ENCODE data around the gene TSPAN9.

TSPAN9 gene

DNA sequence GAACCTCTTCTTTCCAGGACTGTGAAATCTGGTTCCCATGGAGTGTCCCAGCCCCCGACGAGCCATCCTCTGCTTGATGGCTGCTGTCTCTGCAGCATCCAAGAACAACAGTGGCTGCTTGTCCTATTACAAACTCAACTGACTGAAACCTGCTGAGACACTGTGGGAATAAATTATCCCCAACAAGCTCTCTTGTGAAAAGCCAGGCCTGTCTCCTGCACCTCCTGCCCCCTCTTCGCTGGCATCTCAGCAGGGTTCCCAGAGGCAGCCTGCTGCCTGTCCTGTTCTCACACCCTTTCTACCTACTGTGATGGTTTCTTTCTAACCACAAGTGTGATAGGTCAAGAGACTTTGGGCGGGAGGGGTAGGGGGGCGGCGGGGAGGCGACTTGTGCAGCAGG, 180.2 kb downstream of the TSPAN9 start:
- Histone ChIP-seq H3K27ac (ENCODE audit: insufficient read depth, low read depth, low read length, poor library complexity, severe bottlenecking) (no peak overlapping the region), H3K36me3 (ENCODE audit: control insufficient read depth, insufficient read depth, low read length) (no peaks in the 10 kb centered on the region), H3K27me3 (ENCODE audit: control insufficient read depth, insufficient read depth, low read length, poor library complexity, severe bottlenecking) (no peaks in the 10 kb centered on the region), H3K9me3 (ENCODE audit: control insufficient read depth, low read length) (no peaks in the 10 kb centered on the region), H3K4me1 (ENCODE audit: control insufficient read depth, insufficient read depth, low read length) (peaks cover 10% of the 10 kb centered on the region), H3K4me3 (ENCODE audit: insufficient read depth, low read depth, low read length) (no peak overlapping the region)
- WGBS, 2 experiments: 53 to 69% methylated on average over 7 of the region's 7 CpGs

DNA sequence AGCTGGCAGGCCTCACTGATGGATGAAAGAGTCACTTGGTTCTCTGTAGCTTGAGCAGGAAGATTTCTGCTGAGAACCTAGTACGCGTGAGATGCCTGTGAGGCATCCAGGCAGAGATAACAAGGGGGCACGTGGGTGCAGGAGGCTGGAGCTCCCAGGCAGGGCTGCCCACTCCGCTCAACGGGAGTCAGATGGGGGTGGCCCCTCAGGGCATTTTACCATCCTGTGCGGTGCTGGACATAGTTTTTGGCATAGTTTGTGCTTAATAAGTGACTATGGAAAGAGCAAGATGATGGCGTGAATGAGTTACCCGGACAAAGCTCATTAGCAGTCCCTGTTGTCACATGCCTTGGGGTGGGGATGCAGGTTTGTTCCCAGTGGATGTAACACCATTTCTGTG, 182.8 kb downstream of the TSPAN9 start:
- Histone ChIP-seq H3K9me3 (ENCODE audit: control insufficient read depth, low read length) (no peaks in the 10 kb centered on the region), H3K27ac (ENCODE audit: insufficient read depth, low read depth, low read length, poor library complexity, severe bottlenecking) (no peak overlapping the region), H3K4me3 (ENCODE audit: insufficient read depth, low read depth, low read length) (no peak overlapping the region), H3K27me3 (ENCODE audit: control insufficient read depth, insufficient read depth, low read length, poor library complexity, severe bottlenecking) (no peaks in the 10 kb centered on the region), H3K36me3 (ENCODE audit: control insufficient read depth, insufficient read depth, low read length) (no peaks in the 10 kb centered on the region), H3K4me1 (ENCODE audit: control insufficient read depth, insufficient read depth, low read length) (peaks cover 17% of the 10 kb centered on the region)
- WGBS, 2 experiments: 94 to 97% methylated on average over 8 of the region's 8 CpGs

DNA sequence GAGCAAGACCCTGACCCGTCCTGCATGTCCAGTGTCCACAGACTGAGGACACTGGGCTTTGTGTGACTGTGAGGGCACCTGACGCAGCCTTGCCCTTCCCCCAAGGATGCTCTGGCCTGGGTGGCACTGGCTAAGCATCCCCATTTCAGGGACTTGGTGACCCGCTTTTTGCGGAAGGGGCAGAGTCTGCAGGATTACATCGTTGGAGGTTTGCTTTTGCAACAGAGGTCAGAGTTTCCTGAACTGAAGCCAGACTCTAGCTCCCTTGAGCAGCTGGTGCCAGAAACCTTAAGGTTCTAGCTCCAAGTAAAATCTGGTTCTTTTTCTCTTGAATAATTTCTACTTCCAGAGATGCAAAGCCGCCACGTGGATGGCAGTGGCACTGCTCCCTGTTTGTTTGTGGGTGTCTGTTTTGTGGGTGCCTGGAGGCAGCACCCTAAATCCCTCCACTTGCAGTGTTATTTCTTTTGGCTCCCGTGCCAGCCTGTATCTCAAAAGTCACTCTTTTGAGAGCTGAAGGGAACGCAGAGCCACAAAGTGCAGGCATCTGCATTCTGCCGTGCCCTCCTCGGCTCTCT, 184.7 kb downstream of the TSPAN9 start:
- H3K36me3 ChIP-seq (ENCODE audit: control insufficient read depth, insufficient read depth, low read length): no peaks in the 10 kb centered on the region
- no peaks in the 10 kb centered on the region for H3K9me3 ChIP-seq (ENCODE audit: control insufficient read depth, low read length)
- H3K27me3 ChIP-seq (ENCODE audit: control insufficient read depth, insufficient read depth, low read length, poor library complexity, severe bottlenecking): no peaks in the 10 kb centered on the region
- H3K4me1 ChIP-seq (ENCODE audit: control insufficient read depth, insufficient read depth, low read length): peaks cover 15% of the 10 kb centered on the region
- no peak overlapping the region for H3K4me3 ChIP-seq (ENCODE audit: insufficient read depth, low read depth, low read length)
- no peak overlapping the region for H3K27ac ChIP-seq (ENCODE audit: insufficient read depth, low read depth, low read length, poor library complexity, severe bottlenecking)
- 89 to 92% methylated on average over 11 of the region's 11 CpGs for WGBS, 2 experiments

DNA sequence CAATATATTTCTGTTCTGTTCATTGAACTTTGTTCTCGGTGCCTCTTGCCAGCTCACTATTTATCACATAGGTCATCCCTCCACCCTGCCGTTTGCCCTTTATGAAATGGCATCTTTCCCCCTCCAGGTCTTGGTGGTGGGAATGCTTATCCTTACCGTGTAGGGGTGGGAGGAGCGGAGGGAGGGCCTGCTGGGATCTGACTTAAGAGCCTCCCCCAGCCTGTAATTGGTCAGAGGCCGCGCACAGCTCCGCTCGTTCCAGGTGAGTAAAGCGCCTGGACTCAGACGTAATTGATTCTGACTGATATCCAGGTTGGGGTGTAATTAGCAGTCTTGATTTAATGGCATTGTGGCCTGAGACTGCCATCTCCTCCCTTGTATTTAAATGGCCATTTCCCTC, 185.3 kb downstream of the TSPAN9 start:
- Histone ChIP-seq H3K27me3 (ENCODE audit: control insufficient read depth, insufficient read depth, low read length, poor library complexity, severe bottlenecking) (no peaks in the 10 kb centered on the region), H3K36me3 (ENCODE audit: control insufficient read depth, insufficient read depth, low read length) (no peaks in the 10 kb centered on the region), H3K27ac (ENCODE audit: insufficient read depth, low read depth, low read length, poor library complexity, severe bottlenecking) (no peak overlapping the region), H3K4me3 (ENCODE audit: insufficient read depth, low read depth, low read length) (no peak overlapping the region), H3K4me1 (ENCODE audit: control insufficient read depth, insufficient read depth, low read length) (peaks cover 9% of the 10 kb centered on the region), H3K9me3 (ENCODE audit: control insufficient read depth, low read length) (no peaks in the 10 kb centered on the region)
- 81 to 82% methylated on average over 10 of the region's 10 CpGs for WGBS, 2 experiments

DNA sequence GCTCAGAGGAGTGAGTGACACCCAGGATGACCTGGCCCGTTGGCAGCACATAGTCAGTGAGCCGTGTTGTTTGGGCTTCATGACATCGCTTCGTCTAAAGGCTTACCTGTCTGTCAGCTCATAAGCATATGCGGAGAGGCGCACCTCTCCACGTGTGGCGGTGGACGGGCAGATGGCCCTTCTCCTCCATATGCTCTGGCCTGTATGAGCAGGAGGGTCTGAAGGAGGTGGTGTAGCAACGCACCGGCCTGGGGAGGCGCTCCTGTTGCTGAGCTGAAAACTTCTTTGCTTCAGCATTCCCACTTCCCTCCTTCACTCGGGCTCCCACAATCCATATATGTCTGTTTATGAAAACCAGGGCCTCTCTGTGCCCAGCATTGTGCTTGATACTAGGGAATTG, 186.1 kb downstream of the TSPAN9 start:
- Histone ChIP-seq H3K27me3 (ENCODE audit: control insufficient read depth, insufficient read depth, low read length, poor library complexity, severe bottlenecking) (no peaks in the 10 kb centered on the region), H3K27ac (ENCODE audit: insufficient read depth, low read depth, low read length, poor library complexity, severe bottlenecking) (no peak overlapping the region), H3K4me1 (ENCODE audit: control insufficient read depth, insufficient read depth, low read length) (peaks cover 9% of the 10 kb centered on the region), H3K36me3 (ENCODE audit: control insufficient read depth, insufficient read depth, low read length) (no peaks in the 10 kb centered on the region), H3K9me3 (ENCODE audit: control insufficient read depth, low read length) (no peaks in the 10 kb centered on the region), H3K4me3 (ENCODE audit: insufficient read depth, low read depth, low read length) (no peak overlapping the region)
- 88 to 90% methylated on average over 12 to 13 of the region's 13 CpGs for WGBS, 2 experiments

DNA sequence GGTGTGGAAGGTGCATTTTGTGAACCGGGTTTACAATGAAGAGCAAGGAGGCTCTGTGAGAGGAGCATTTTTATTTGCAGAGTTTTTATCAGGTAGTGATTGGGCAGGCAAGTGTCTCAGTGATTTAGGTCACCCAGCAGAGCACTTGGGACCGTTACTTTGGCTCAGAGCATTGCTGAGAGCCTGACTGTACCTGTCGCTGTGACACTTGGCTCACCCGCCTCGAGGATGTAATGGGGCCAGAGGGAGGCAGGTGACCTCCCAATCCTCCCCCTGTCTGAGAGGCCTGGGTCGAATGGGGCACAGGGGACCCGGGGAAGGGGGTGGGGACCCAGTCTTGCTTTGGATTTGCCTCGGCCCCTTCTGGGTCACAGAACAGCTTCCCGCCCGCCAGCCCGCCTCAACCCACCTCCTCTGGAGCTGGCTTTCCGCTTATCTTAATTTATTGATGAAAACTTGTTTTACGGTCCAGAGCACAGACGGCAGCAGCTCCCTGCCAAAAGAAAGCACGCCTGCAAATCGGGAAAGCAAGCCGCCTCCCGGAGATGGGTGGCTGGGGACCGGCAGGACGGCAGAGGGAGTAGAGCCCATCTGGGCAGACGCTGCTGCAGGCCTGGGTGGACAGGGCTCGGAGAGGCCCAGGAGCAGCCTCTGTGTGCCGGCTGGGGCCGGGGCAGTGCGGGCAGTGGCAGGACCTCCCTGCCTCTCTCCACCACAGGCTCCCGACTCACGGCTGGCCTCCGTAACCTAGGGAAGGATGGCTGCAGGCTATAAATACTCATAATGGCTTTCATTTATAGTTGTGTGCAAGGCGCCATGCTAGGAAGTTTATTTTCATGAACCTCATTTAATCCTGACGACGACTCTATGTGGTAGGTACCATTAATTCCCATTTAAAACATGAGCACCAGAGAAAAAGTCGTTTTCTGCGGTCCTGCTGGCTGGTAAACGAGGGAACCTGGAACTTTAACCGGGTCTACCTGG, 187.1 kb downstream of the TSPAN9 start:
- no peaks in the 10 kb centered on the region for H3K9me3 ChIP-seq (ENCODE audit: control insufficient read depth, low read length)
- H3K27ac ChIP-seq (ENCODE audit: insufficient read depth, low read depth, low read length, poor library complexity, severe bottlenecking): no peak overlapping the region
- no peaks in the 10 kb centered on the region for H3K36me3 ChIP-seq (ENCODE audit: control insufficient read depth, insufficient read depth, low read length)
- no peaks in the 10 kb centered on the region for H3K27me3 ChIP-seq (ENCODE audit: control insufficient read depth, insufficient read depth, low read length, poor library complexity, severe bottlenecking)
- WGBS, 2 experiments: 90% methylated on average over 35 of the region's 35 CpGs
- peaks cover 9% of the 10 kb centered on the region for H3K4me1 ChIP-seq (ENCODE audit: control insufficient read depth, insufficient read depth, low read length)
- no peak overlapping the region for H3K4me3 ChIP-seq (ENCODE audit: insufficient read depth, low read depth, low read length)

DNA sequence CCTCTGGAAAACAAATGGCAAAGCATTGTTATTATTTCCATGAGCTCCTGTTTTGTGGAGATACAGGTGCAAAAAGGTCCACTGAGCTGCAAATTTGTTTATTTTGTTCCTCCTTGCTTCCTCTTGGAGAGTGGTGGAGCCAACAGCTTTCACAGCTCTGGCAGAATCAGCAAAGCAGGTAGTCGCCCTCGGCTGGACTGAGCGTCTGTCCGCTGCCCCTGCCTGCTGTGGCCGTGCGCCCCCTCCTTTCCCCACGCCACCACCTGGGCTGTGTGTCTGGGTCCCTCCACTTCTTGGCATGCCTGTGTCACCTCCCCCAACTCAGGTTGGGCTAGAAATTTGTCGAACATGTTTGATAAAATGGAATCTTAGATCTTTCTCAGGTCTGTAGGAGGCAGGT, 188.2 kb downstream of the TSPAN9 start:
- no peak overlapping the region for H3K4me3 ChIP-seq (ENCODE audit: insufficient read depth, low read depth, low read length)
- no peaks in the 10 kb centered on the region for H3K9me3 ChIP-seq (ENCODE audit: control insufficient read depth, low read length)
- no peaks in the 10 kb centered on the region for H3K27me3 ChIP-seq (ENCODE audit: control insufficient read depth, insufficient read depth, low read length, poor library complexity, severe bottlenecking)
- peaks cover 9% of the 10 kb centered on the region for H3K4me1 ChIP-seq (ENCODE audit: control insufficient read depth, insufficient read depth, low read length)
- WGBS, 2 experiments: 95% methylated on average over 8 of the region's 8 CpGs
- H3K27ac ChIP-seq (ENCODE audit: insufficient read depth, low read depth, low read length, poor library complexity, severe bottlenecking): no peak overlapping the region
- H3K36me3 ChIP-seq (ENCODE audit: control insufficient read depth, insufficient read depth, low read length): no peaks in the 10 kb centered on the region

DNA sequence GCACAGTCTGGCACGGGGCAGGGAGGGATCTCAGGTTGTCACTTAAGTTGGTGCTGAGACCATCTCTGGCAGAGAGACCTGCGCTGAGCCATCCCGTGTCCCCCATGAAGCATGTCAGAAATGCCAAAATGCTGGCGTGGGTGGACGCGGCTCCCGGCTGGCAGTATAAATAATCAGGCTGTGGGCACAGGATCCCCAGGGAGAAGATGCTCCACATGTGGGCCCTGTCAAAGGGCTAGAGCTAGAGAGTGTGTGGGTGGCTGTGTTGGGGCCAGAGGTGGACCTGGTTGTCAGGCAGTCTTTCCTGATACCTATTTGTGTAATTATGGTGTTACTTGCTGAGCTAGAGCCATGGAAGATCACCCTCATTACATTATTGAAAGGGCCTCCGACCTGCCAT, 189.5 kb downstream of the TSPAN9 start:
- Histone ChIP-seq H3K9me3 (ENCODE audit: control insufficient read depth, low read length) (no peaks in the 10 kb centered on the region), H3K27ac (ENCODE audit: insufficient read depth, low read depth, low read length, poor library complexity, severe bottlenecking) (no peak overlapping the region), H3K27me3 (ENCODE audit: control insufficient read depth, insufficient read depth, low read length, poor library complexity, severe bottlenecking) (no peaks in the 10 kb centered on the region), H3K36me3 (ENCODE audit: control insufficient read depth, insufficient read depth, low read length) (no peaks in the 10 kb centered on the region), H3K4me1 (ENCODE audit: control insufficient read depth, insufficient read depth, low read length) (peaks cover 9% of the 10 kb centered on the region), H3K4me3 (ENCODE audit: insufficient read depth, low read depth, low read length) (no peak overlapping the region)
- 84 to 85% methylated on average over 8 of the region's 8 CpGs for WGBS, 2 experiments

DNA sequence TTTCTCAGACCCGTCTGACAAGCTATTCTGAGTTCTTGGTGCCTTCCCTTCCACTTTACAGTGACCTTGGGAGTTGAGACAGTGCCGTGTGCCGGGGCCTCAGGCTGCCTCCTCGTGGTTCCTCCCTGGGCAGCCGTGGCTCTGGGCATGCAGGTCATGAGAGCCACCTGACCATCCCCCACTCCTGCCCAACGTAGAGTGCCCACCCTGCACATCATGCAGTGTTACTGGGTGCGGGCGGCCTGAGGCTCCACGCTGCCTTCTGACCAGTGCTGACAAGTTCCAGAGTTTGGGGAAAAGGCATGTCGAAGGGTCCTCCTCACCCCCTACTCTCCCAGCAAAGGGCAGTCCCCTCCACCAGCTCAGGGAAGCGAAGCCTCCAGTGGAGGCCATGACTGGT, 190.5 kb downstream of the TSPAN9 start:
- Histone ChIP-seq H3K27me3 (ENCODE audit: control insufficient read depth, insufficient read depth, low read length, poor library complexity, severe bottlenecking) (no peaks in the 10 kb centered on the region), H3K4me3 (ENCODE audit: insufficient read depth, low read depth, low read length) (no peak overlapping the region), H3K4me1 (ENCODE audit: control insufficient read depth, insufficient read depth, low read length) (peaks cover 5% of the 10 kb centered on the region), H3K27ac (ENCODE audit: insufficient read depth, low read depth, low read length, poor library complexity, severe bottlenecking) (no peak overlapping the region), H3K36me3 (ENCODE audit: control insufficient read depth, insufficient read depth, low read length) (no peaks in the 10 kb centered on the region), H3K9me3 (ENCODE audit: control insufficient read depth, low read length) (no peaks in the 10 kb centered on the region)
- 92% methylated on average over 11 of the region's 11 CpGs for WGBS, 2 experiments

DNA sequence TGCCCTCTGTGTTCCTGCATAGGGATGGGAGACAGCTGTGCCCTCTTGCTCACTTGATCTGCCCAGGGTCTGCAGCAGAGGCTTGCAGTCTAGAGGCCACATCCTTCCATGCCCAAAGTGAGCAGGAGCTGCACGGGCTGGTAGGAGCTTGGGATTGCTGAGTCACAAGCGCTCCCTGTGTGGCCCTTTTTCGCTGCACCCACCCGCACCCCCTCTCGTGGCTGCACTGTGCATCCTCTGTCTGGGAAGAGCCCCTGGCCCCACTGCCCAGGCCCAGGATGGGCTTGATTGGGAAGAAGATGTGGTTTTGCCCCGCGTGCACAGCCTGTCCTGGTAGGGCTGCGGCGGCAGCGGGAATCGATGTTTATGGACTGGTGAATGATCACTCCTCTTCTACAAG, 192.4 kb downstream of the TSPAN9 start:
- no peaks in the 10 kb centered on the region for H3K27me3 ChIP-seq (ENCODE audit: control insufficient read depth, insufficient read depth, low read length, poor library complexity, severe bottlenecking)
- H3K36me3 ChIP-seq (ENCODE audit: control insufficient read depth, insufficient read depth, low read length): no peaks in the 10 kb centered on the region
- no peak overlapping the region for H3K4me3 ChIP-seq (ENCODE audit: insufficient read depth, low read depth, low read length)
- no peaks in the 10 kb centered on the region for H3K4me1 ChIP-seq (ENCODE audit: control insufficient read depth, insufficient read depth, low read length)
- no peaks in the 10 kb centered on the region for H3K9me3 ChIP-seq (ENCODE audit: control insufficient read depth, low read length)
- no peak overlapping the region for H3K27ac ChIP-seq (ENCODE audit: insufficient read depth, low read depth, low read length, poor library complexity, severe bottlenecking)
- 74 to 76% methylated on average over 11 of the region's 11 CpGs for WGBS, 2 experiments

Data from ectodermal cell (in vitro differentiated cells).